Activated naive CD4-positive, alpha-beta T cell treated with Interleukin-2 at 50 U/mL for 16 hours (primary cell): Measurements from ENCODE around the gene HARBI1.
"Not testable (repeated sequence)": the region's sequence is repeated elsewhere in the genome, so short reads cannot be mapped to it uniquely, and the experiment has no call there.

Source experiments
- DNase-seq: peaks from one replicate; pipeline ENCODE4 v3.0.0-alpha.2; 2020

Gene HARBI1

DNA sequence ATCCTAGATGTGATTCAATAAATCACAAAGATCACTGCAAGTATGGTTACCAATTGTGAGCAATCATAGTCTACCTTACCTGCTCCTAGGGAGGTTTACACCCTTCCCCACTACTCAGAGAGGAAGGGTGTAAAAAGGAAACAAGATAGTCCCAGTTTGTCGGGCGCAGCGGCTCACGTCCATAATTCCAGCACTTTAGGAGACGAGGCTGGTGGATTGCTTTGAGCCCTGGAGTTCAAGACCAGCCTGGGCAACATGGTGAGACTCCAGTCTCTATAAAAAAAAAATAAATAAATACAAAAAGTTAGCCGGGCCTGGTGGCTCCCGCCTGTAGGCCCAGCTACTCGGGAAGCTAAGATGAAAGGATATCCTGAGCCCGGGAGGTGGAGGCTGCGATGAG lies 22.2 kb downstream of the HARBI1 start:
- DNase-seq = no peak

DNA sequence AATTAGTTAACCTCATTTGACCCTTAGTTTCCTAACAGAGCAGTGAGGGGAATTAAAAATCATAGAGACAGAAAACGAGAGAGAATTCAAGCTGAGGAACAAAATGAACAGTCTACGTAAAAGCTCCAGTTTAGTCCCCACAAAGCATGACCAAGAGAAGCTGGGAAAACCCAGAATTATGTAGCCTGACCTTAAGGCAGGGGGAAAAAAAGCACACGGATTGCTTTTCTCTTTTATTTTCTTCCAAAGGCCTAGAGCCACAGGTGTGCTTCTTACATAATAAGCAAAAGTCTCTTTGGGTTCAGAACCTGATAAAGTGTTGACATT lies 22.7 kb downstream of the HARBI1 start:
- no peak for DNase-seq

DNA sequence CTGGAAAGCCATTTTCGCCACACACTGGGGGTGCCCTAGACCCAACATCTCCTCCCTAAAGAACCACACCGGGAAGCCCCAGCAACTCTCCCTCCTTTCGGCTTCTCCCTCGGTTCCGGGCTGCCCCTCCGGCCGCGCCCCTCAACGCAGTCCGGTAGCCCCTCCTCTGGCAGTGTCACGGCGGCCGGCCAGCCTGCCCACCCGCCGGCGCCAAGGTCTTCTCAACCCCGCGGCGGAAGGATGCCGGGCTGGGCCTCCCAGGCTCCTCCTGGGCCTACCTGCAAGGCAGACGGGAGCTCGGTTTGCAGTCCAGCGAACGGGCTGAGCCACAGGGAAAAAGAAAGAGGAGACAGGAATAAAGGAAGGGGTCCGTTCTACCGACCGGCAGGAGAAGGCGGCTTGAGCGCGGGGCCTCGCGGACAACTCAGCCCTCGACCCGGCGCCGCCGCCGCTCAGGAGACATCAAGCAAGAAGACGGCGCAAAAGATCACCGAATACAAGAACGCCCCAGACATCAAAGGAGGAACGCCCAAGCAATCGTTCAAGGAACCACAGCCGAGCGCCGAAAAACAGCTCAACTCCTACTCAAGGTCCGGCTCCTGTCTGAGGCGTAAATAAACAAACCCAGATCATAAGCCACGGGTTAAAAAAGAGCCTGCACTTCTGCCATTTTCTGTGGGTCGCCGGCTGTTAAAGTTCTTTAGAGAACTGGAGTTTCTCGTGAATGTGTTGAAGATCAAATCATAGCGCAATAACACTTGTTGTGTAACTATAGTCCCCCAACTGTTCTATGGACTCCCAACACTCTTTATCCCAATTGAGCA lies 23.3 kb downstream of the HARBI1 start, which contains the start of gene AMBRA1:
AMBRA1 (minus strand) TSS at position 474 of the 824 bp plus-strand sequence. CDS start 45,643 bp downstream, outside the sequence.
- DNase-seq = peak; percentile 89

DNA sequence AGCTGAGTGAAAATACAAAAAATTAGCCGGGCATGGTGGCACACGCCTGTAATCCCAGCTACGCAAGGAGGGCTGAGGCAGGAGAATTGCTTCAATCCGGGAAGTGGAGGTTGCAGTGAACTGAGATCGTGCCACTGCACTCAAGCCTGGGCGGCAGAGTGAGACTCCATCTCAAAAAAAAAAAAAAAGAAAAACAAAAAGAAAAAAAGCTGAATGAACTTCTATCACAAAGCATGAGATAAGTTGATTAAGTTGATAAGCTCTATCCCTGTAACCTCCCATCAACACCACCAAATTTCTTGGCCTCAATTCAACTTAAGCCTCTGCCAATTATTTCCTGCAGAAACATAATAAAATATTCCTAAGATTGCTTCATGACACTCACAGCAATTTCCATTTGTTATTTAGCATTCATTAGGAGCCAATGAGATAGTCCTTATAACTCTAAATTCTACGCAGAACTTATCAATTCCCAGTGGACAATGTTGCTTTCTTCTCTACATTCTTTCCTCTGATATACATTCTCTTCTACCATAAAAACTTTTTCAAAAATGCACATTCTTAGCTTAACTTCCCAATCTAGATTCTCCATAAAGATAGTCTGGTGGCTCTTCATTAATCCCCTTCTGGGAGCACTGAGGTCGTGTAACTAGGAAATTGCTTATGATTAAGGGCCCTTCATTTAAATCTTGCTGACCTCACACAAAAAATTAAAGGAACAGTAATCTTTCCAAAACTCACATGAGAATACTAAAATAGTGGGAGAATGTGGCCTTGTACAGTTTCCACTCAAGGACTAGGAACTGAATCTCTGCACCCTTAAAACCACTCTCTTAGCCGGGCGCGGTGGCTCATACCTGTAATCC lies 26.1 kb downstream of the HARBI1 start:
- no peak for DNase-seq

DNA sequence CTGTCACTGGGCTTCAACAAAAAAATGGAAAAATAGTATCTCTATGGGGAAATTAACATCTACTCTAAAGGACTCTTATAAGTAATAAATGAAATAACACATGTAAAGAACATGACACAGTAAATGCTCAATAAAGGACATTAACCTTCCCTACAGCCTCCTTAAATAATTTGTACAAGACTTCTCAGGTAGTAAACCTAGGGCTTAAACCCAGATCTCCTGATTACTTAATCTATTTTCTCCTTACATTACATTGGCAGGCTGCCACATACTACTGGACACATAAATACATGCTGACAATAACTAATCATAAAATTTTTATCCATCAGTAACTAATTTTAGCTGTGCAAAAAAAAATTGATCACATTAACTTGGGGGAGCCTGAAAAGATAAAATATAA lies 28.1 kb downstream of the HARBI1 start:
- DNase-seq = no peak

DNA sequence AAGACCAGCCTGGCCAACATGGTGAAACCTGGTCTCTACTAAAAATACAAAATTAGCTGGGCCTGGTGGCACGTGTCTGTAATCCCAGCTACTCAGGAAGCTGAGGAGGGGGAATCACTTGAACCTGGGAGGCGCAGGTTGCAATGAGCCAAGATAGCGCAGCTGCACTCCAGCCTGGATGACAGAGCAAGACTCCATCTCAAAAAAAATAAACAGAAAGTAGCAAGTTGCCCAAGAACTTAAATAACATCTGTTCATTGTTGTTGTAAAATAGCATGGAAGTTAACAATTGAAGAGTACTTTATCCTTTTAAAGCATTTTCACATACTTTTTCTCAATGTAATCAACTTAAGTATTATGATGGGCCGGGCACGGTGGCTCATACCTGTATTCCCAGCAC lies 28.9 kb downstream of the HARBI1 start:
- no peak for DNase-seq

DNA sequence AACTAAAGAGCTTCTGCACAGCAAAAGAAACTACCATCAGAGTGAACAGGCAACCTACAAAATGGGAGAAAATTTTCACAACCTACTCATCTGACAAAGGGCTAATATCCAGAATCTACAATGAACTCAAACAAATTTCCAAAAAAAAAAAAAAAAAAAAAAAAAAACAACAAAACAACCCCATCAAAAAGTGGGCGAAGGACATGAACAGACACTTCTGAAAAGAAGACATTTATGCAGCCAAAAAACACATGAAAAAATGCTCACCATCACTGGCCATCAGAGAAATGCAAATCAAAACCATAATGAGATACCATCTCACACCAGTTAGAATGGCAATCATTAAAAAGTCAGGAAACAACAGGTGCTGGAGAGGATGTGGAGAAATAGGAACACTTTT lies 33.5 kb downstream of the HARBI1 start:
- not testable (repeated sequence) for DNase-seq

DNA sequence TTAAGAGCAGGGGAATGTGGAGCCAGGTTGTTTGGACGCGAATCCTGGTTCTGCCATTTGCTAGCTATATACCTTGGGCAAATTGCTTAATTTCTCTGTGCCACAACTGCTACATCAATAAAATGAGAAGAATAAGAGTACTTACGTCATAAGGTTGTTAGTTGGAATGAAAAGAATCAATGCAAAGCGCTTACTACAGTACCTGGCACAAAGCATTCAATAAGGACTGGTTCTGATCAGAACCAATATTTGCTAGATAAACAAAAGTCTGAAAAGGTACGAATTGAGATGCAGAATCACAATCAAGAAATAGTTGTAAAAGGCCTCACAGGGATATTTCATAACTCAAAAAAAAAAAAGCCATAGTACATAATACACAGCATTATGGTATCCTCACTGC lies 34.4 kb downstream of the HARBI1 start:
- DNase-seq = no peak

DNA sequence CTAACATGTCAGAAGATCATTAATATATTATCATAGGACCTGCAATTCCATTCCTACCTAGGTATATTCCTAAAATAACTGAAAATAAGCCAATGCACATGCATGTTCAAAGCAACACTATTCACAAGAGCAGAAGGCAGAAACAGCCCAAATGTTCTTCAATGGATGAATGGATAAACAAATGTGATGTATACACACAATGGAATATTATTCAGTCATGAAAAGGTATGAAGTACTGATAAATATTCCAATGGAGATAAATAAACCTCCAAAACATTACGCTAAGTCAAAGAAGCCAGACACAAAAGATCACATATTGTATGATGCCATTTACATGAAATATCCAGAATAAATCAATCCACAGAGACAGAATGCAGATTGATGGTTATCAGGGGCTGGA lies 40.0 kb downstream of the HARBI1 start:
- DNase-seq = no peak

DNA sequence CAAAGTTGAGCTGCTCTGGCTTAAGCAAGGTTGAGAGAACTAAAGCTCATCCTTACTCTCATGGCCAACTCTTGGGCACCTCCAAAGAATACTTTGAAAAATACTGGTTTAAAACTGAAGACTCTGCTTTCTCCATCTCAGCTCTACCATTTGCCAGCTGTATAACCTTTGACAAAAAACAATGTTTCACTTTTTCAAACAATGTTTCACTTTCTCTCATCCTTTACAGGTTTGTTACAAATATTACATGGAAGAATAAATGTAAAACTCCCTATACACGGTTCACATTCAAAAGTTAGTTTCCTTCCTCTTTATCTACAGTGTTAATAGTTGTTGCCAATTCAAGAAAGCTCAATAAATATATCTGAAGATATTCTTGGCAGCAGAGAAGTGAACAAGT lies 42.4 kb downstream of the HARBI1 start:
- DNase-seq = no peak

DNA sequence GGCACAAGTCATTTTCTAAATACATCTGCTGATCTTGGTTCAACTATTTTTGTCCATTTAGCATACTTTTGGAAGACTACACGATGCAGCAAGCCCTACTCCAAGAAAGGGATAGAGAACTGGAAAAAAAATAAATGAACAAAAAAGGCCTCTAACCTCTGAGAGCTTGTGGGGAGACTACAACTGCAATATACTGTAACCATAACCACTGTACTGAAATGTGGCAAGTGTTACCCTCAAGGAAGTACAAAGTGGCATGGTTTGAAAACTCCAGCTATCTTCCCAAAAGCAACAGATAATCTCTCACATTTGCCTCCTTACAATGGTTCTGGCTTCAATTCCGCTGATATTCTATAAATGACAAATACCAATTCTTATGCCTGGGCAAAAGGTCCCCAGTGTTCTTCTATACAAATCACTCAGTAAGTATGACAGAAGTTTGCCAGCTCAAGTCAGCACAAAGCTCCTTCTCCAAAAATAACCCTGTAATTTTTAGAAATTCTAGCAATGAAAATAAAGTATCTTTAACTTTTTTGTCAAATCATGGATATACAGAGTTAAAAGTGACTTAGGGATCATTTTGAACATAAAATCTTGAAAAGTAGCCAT lies 46.1 kb downstream of the HARBI1 start:
- no peak for DNase-seq

DNA sequence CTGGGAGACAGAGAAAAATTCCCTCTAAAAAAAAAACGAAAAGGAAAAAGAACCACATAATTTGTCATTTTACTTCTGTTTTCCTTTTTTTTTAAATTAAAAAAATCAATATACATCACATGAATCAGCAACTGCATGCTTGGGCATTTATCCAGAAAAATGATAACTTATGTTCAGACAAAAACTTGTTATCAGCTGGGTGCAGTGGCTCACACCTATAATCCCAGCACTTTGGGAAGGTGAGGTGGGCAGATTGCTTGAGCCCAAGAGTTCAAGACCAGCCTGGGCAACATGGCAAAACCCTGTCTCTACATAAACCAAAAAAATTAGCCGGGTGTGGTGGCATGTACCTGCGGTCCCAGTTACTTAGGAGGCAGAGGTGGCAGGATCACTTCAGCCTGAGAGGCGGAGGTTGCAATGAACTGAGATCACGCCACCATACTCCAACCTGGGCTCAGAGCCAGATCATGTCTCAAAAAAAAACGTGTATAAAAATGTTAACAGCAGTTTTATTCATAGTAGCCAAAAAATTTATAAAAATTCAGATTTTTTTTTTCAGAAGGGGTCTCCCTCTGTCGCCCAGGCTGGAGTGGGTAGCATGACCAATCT lies 51.7 kb downstream of the HARBI1 start:
- no peak for DNase-seq

DNA sequence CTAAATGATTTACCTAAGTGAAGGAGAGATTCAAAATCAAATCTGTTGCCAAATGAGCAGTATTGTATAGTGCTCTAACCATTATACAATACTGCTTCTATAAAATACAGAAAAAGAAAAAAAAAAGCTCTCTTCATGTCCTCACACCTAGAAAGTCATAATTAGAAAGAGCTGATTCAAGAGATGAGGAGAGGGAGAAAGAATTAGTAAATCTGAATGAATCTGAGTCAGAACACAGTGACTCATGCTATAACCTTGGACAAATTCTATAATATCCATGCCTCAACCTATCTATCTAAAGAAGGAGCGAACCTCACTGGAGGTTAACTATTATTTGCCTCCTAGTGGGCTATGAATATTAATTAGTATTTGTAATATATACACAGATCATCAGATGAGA lies 52.6 kb downstream of the HARBI1 start:
- no peak for DNase-seq

DNA sequence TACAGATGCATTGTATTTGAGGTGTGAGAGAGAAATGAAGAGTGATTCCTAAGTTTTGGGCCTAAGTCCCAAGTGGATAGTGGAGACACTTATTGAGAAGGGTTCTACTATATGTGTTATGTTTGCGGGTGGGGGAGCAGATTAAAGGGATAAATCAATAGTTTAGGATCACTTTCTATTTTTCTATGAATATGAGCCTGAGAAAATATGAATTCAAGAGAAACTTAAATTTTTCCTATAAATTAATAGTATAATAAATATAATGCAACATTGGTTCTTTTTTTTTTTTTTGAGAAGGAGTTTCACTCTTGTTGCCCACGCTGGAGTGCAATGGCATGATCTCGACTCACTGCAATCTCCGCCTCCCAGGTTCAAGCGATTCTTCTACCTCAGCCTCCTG lies 54.5 kb downstream of the HARBI1 start:
- DNase-seq = no peak

DNA sequence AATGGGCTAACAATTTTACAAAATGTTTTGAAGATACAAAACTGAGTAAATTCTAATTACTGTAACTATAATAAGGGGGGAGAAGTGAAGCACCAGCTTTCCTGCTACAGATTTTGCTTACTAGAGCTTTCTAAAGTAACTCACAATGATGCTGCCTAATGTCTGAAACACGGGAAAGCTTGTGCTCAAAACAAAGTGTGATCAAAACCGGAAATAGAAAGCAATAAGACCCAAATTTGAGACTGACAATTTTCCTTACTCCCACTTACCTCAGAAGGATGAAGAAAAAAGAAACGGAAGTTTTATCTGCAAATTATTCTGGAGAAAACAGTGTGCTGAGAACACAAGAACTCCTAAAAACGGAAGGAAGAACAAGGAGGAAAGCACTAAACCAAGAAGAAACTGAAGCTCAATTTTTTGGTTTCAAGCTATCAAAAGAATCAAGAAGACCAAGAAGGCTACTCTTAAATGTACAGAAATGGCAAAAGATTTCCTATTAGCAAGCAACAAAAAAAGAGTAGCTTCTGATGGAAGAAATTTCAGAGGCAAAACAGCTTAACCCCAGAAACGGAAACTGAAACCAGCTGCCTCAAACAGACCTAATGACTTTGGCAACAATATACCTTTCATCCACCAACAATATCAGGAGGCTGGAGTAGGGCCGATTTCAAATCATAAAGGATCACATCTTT lies 56.6 kb downstream of the HARBI1 start:
- DNase-seq = no peak

DNA sequence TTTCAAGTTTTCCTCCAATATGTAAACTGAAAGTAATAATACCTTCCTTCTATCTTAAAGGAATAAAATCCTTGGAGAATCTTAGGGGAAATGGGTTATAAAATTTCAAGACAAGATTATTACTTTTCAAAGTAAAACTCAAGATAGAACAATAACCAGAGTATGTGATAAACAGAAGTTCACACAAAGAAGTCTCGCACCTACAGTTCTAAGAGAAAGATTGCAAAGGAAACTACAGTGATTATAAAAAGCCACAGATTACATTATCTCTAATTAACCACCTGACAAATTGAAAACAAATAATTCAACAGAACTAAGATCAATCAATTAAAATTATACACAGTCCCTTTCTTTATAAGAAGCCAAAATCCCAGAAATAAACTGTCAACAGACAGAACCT lies 57.2 kb downstream of the HARBI1 start:
- DNase-seq = no peak

DNA sequence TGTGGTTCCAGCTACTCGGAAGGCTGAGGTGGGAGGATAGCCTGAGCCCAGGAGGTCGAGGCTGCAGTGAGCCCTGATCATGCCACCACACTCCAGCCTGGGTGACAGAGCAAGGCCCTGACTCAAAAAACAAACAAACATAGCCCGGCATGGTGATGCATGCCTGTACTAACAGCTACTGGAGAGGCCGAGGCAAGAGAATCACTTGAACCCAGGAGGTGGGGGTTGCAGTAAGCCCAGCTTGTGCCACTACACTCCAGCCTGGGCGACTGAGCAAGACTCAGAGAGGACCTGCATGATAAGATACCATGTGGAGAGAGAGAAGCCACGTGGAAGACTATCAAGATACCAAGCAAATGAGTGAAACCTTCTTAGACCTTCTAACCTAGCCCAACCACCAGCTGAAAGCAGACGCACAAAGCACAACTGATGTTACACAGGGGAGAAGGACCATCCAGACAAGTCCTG lies 59.3 kb downstream of the HARBI1 start:
- DNase-seq = no peak

DNA sequence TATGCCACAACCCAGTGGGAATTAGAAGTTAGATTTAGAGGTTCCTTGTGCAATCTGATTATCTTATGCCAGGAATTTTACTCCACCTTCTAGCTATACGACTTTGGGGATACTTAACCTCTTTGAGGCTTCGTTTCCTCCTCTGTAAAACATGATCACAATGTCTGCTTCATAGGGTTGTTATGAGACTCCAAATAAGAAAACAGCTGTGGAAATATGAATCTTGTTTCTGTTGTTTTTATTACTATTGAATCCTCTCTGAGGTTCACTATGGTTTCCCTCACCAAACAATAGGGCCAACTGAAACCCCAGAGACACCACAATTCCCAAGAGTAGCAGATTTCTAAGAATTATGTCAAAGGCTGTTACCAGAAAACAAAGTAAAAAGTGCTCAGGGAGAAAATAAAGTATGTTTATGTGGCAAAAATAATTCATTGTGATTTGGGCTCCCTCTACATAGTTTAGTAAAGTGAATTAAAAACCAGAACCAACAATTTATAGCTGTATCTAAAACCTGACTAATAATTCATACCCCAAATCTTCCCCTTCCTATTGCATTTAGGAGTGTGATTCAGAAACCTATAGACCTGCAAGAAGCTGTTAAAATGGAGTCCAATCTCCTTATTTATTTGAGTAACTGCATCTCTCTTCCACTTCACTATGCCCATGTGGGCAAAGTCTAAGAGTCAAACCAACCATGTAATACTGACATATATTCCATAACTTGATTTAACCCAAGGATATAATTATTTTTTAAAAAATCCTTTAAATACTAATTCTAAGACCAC lies 61.6 kb downstream of the HARBI1 start:
- DNase-seq = no peak

DNA sequence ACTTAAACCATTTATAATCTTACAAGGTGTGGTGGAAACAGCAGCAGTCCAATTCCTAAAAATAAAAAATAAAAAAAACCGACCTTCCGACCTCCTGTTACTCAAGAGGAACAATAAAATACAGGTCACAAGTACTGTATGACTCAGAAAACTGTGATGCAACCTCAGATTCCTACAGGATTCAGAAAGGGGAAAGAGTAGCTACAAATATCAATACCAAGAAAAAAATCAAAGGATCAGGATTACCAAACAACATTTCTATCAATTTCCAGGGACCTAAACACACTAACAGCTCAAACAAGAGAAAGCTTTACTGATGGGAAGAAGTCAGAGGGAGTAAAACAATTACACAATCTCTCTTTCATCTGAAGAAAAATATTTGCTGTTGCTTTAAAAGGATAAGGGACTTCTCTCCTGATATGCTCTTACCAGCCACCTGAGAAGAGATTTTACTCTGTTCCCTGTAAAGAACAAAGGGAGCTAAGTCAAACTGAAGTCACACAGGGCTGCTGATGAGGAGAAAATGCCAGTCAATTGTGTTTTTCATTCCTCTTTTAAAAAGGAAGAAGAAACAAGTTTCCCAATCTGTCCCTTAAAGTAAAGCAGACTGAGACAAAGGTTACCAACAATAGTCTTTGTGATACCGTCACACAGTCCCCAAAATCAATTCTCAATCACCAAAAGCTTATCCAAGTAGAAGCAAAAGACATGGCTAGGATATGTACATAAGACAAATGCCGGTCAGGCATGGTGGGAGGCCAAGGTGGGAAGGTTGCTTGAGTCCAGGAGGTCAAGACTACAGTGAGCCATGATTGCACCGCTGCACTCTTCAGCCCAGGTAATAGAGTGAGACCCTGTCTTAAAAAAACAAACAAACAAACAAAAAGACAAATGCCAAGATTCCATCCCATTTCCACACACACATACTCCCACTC lies 62.5 kb downstream of the HARBI1 start:
- DNase-seq = no peak

DNA sequence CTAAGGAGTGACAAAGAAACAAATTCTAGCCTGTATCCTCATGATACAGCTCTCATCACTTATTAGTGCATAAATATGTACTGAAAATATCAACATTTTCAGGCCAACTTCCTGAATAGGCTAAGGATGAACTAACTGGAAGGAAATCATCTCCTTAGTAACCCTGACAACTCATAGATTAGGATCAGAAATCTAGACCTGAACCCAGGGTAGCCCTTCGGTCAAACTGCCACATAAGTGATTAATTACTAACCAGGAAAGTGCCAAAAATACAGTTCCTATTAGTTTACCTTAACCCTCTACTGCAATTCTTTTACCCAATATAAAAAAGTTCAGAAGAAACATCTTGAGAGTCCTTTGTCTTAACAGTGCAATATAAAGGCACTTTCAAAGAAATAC lies 63.2 kb downstream of the HARBI1 start:
- DNase-seq = no peak
